H1 (cell line): Measurements from ENCODE around the gene ITSN1. TPM values are rescaled to one million over a fixed set of nuclear protein-coding genes. Genes with fewer than 3 reads are reported as not detected.

Experiments used
- EZH2 ChIP-seq: fragments of 200-600 bp; sonication (generic); IDR thresholded peaks from 2 replicates; pipeline ENCODE4 v1.7.1; 2012; ENCODE audit warnings: low read depth, mild to moderate bottlenecking, moderate library complexity, low read length, inconsistent platforms; ENCODE audit not compliant: severe bottlenecking
- FOSL1 ChIP-seq: IDR thresholded peaks from 2 replicates; pipeline ENCODE4 v1.6.1; 2011; ENCODE audit warnings: mild to moderate bottlenecking, low read depth, low read length, moderate library complexity; ENCODE audit not compliant: insufficient read depth
- MAX ChIP-seq: IDR thresholded peaks from 2 replicates; pipeline ENCODE4 v1.6.1; 2012; ENCODE audit warnings: inconsistent platforms
- RNF2 ChIP-seq: fragments of 200-900, 300-1000 bp; sonication (generic); IDR thresholded peaks from 2 replicates; pipeline ENCODE4 v1.7.1; 2016; ENCODE audit warnings: borderline replicate concordance, low read depth, mild to moderate bottlenecking, antibody characterized with exemption, low read length; ENCODE audit not compliant: poor library complexity, severe bottlenecking; ENCODE audit errors: missing control alignments
- TAF1 ChIP-seq: IDR thresholded peaks from 2 replicates; pipeline ENCODE4 v1.6.1; 2011; ENCODE audit warnings: mild to moderate bottlenecking, low read depth, low read length
- polyA plus RNA-seq, 7 experiments: library from polyadenylated mRNA; depleted of rRNA in 3 of 7; stranded (reverse) in 5 of 7; unstranded in 2 of 7; fragments of >200 nt in 5 of 7; fragments of 200-250 nt in 2 of 7; gene quantifications; 1 replicate in 5 of 7; 2 replicates in 1 of 7; 4 replicates in 1 of 7; pipeline versions ENCODE4 v1.2.1 to v1.2.3, GENCODE V29; 2011 to 2013; ENCODE audit warnings: missing spikeins in 2 of 7, mixed read lengths in 2 of 7
- total RNA-seq: library from RNA; stranded (reverse); fragmentation: NEBNext Ultra II Directional; extraction: Animal tissue kit (Norgen Biotek cat#: 25700); gene quantifications from 2 replicates; pipeline ENCODE4 v1.2.1, GENCODE V29; 2021
- TF ChIP-seq, protein P1 (sequence below): fragments of 300-600 bp; sonication (generic); IDR thresholded peaks from 2 replicates; pipeline ENCODE4 v1.7.1; 2012; ENCODE audit warnings: low read length, moderate library complexity, mild to moderate bottlenecking, inconsistent platforms; ENCODE audit not compliant: insufficient replicate concordance

Gene ITSN1
- total and polyA plus RNA-seq, 2 of the 8 experiments (the other 6 are each of a cell fraction or from before 2014, with no cell fraction given), result 60.8 to 78.1 TPM

DNA sequence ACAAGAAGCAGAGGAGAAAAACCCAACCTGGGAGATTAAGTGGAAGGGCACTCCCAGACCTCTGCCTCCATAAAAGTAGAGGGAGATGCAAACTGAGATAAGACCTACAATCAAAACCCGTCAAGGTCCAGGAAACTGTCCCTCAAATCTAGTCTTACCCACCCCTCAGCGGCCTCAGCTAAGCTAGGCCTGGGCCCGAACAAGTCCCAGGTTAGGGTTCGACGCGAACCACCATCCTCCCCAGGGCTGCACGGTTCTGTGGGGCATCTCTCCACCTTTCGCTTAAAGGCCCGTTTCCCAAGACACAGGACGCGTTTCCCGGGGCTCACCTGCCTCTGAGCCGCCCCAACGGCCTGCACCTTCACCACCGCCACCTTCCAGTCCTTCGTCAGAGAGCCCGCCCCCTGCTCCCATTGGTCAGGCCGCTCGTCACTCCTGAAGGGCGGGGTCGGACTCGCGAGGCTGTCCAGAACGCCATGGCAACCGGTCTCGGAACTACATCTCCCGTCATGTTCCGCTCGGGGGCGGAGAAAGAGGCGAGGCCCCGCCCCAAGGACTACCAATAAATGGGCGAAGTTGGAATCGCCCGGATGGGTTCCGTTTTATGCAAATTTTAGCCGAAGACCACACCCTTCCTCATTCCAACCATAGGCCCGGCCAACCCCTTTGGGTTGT is 812 bp upstream of the ITSN1 start, which contains the start of gene CRYZL1 (continued):
- TF ChIP-seq, protein P1, sequence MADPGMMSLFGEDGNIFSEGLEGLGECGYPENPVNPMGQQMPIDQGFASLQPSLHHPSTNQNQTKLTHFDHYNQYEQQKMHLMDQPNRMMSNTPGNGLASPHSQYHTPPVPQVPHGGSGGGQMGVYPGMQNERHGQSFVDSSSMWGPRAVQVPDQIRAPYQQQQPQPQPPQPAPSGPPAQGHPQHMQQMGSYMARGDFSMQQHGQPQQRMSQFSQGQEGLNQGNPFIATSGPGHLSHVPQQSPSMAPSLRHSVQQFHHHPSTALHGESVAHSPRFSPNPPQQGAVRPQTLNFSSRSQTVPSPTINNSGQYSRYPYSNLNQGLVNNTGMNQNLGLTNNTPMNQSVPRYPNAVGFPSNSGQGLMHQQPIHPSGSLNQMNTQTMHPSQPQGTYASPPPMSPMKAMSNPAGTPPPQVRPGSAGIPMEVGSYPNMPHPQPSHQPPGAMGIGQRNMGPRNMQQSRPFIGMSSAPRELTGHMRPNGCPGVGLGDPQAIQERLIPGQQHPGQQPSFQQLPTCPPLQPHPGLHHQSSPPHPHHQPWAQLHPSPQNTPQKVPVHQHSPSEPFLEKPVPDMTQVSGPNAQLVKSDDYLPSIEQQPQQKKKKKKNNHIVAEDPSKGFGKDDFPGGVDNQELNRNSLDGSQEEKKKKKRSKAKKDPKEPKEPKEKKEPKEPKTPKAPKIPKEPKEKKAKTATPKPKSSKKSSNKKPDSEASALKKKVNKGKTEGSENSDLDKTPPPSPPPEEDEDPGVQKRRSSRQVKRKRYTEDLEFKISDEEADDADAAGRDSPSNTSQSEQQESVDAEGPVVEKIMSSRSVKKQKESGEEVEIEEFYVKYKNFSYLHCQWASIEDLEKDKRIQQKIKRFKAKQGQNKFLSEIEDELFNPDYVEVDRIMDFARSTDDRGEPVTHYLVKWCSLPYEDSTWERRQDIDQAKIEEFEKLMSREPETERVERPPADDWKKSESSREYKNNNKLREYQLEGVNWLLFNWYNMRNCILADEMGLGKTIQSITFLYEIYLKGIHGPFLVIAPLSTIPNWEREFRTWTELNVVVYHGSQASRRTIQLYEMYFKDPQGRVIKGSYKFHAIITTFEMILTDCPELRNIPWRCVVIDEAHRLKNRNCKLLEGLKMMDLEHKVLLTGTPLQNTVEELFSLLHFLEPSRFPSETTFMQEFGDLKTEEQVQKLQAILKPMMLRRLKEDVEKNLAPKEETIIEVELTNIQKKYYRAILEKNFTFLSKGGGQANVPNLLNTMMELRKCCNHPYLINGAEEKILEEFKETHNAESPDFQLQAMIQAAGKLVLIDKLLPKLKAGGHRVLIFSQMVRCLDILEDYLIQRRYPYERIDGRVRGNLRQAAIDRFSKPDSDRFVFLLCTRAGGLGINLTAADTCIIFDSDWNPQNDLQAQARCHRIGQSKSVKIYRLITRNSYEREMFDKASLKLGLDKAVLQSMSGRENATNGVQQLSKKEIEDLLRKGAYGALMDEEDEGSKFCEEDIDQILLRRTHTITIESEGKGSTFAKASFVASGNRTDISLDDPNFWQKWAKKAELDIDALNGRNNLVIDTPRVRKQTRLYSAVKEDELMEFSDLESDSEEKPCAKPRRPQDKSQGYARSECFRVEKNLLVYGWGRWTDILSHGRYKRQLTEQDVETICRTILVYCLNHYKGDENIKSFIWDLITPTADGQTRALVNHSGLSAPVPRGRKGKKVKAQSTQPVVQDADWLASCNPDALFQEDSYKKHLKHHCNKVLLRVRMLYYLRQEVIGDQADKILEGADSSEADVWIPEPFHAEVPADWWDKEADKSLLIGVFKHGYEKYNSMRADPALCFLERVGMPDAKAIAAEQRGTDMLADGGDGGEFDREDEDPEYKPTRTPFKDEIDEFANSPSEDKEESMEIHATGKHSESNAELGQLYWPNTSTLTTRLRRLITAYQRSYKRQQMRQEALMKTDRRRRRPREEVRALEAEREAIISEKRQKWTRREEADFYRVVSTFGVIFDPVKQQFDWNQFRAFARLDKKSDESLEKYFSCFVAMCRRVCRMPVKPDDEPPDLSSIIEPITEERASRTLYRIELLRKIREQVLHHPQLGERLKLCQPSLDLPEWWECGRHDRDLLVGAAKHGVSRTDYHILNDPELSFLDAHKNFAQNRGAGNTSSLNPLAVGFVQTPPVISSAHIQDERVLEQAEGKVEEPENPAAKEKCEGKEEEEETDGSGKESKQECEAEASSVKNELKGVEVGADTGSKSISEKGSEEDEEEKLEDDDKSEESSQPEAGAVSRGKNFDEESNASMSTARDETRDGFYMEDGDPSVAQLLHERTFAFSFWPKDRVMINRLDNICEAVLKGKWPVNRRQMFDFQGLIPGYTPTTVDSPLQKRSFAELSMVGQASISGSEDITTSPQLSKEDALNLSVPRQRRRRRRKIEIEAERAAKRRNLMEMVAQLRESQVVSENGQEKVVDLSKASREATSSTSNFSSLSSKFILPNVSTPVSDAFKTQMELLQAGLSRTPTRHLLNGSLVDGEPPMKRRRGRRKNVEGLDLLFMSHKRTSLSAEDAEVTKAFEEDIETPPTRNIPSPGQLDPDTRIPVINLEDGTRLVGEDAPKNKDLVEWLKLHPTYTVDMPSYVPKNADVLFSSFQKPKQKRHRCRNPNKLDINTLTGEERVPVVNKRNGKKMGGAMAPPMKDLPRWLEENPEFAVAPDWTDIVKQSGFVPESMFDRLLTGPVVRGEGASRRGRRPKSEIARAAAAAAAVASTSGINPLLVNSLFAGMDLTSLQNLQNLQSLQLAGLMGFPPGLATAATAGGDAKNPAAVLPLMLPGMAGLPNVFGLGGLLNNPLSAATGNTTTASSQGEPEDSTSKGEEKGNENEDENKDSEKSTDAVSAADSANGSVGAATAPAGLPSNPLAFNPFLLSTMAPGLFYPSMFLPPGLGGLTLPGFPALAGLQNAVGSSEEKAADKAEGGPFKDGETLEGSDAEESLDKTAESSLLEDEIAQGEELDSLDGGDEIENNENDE, result no peak
- no peak for TF ChIP-seq FOSL1
- no peak for TF ChIP-seq EZH2
- peak; percentile 95 for TF ChIP-seq TAF1
- TF ChIP-seq MAX, result peak; percentile 27; the same call in 1 of the 2 replicates
- TF ChIP-seq RNF2, result no peak
